ENCODE results near the gene SNX9. TPM values are rescaled to one million over a fixed set of nuclear protein-coding genes. Genes with fewer than 3 reads are reported as not detected.

The SNX9 gene
- total RNA-seq, 4 donors from 2014 or later, result 29.4 to 44.9 (median 33.3) TPM

DNA sequence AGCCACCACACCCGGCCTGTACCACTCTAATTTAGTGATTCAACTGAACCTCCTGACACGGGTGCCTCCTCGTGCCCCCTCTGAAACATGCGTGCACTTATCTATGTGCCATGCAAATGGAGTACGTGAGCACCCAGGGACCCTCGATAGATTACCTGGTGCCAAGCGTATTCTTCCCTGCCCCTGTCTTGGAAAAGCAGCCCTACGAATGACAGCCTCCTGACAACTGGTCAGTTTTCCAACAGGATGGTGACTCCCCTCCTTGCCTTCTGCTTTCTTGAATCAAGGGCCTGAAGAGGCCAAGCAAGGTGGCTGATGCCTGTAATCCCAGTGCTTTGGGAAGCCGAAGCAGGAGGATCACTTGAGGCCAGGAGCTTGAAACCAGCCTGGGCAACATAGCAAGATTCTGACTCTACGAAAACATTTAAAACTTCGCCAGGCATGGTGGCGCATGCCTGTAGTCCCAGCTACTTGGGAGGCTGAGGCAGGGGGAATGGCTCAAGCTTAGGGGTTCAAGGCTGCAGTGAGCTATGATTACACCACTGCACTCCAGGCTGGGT, 133.2 kb downstream of the SNX9 start:
- DNase-seq (no peak), ATAC-seq (no peak)
- peaks cover 0 to 4% (median 0%) of the 10 kb centered on the region in 3 donors for H3K9me3 ChIP-seq
- H3K4me1 ChIP-seq, result peaks cover 9% of the 10 kb centered on the region in 2 donors
- in situ Hi-C loops (cut with MboI; ENCODE audit: low sequenced_read_pairs in 4 of 4), result no loop called here
- H3K27ac ChIP-seq, result no peak overlapping the region
- intact Hi-C loops (cut with DNase I; ENCODE audit: low total_unique reads), result no loop called here
- TF ChIP-seq POLR2A (IDR thresholded peaks at IDR 0.05), result no peak
- TF ChIP-seq, protein P1, sequence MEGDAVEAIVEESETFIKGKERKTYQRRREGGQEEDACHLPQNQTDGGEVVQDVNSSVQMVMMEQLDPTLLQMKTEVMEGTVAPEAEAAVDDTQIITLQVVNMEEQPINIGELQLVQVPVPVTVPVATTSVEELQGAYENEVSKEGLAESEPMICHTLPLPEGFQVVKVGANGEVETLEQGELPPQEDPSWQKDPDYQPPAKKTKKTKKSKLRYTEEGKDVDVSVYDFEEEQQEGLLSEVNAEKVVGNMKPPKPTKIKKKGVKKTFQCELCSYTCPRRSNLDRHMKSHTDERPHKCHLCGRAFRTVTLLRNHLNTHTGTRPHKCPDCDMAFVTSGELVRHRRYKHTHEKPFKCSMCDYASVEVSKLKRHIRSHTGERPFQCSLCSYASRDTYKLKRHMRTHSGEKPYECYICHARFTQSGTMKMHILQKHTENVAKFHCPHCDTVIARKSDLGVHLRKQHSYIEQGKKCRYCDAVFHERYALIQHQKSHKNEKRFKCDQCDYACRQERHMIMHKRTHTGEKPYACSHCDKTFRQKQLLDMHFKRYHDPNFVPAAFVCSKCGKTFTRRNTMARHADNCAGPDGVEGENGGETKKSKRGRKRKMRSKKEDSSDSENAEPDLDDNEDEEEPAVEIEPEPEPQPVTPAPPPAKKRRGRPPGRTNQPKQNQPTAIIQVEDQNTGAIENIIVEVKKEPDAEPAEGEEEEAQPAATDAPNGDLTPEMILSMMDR (IDR thresholded peaks at IDR 0.05 in 4 of 5, conservative IDR thresholded peaks at IDR 0.05 in 1 of 5), result no peak
- H3K27me3 ChIP-seq, result no peaks in the 10 kb centered on the region
- no peak overlapping the region for H3K4me3 ChIP-seq
- H3K36me3 ChIP-seq, result no peaks in the 10 kb centered on the region

DNA sequence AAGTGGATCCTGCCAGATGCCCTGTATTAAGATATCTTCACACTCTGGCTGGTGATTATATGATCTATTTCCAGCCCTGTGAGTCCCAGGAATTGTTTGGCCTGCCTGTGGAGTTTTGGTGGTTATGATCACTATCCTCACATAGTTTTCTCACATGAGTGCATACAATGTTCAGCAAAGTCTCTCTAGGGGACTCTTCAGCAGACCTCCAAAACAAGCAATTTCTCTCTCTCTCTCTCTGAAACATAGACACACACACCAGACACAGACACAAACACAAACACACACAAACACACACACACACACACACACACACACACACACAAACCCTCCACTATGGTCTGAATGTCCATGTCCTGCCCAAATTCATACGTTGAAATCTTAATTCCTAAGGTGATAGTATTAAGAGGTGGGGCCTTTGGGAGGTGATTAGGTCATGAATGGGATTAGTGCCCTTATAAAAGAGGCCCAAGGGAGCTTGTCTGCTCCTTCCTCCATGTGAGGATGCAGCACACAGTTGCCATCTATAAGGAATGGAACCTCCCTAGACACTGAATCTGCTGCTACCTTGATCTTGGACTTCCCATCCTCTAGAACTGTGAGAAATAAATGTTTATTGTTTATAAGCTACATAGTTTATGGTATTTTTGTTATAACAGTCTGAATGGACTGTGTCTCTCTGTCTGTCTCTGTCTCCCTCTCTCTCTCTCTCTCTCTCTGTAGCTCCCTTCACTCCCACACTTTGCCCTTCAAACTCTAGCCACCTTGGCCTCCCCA, 136.6 kb downstream of the SNX9 start:
- DNase-seq, result no peak
- Histone ChIP-seq H3K4me1 (no peaks in the 10 kb centered on the region), H3K36me3 (no peaks in the 10 kb centered on the region), H3K27ac (no peak overlapping the region), H3K27me3 (no peaks in the 10 kb centered on the region), H3K9me3 (peaks cover 0 to 4% (median 0%) of the 10 kb centered on the region in 3 donors), H3K4me3 (no peak overlapping the region)
- intact Hi-C loops (cut with DNase I; ENCODE audit: low total_unique reads) (no loop called here), in situ Hi-C loops (cut with MboI; ENCODE audit: low sequenced_read_pairs in 4 of 4) (no loop called here)
- no peak for ATAC-seq
- TF ChIP-seq POLR2A (IDR thresholded peaks at IDR 0.05), result no peak
- TF ChIP-seq, protein P1 (IDR thresholded peaks at IDR 0.05 in 4 of 5, conservative IDR thresholded peaks at IDR 0.05 in 1 of 5), result no peak

DNA sequence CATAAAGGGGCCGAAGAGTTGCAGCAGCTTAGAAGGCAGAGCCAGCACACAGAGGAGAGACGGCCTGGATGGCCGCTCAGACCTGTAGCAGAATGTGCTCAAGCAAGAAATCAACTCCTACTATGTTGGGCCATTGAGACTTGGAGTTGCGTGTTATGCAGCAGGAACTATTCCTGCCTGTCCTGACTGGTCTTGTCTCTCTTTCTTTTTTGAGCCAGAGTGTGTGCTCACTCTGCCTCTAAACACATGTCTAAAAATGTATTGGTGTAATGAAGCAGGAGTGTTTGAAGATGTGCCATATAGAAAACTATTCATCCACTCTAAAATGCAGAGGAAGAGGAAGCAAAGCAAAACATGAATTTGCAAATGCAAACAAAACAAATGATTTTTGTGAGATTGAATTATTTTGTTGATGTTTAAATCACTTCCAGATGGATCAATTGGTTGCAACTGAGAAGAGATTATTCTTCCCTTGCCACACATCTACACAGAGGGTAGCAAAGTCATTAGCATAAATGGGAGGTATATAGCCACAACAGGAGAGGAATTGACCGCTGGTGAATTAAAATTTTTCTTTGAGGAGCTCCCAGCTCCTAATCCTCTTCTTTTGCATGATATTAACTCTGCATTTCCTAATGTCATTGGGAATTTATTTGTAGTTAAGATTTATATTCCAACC, 138.2 kb downstream of the SNX9 start:
- no peak for ATAC-seq
- Histone ChIP-seq H3K4me3 (no peak overlapping the region), H3K9me3 (peaks cover 0 to 4% (median 0%) of the 10 kb centered on the region in 3 donors), H3K4me1 (no peaks in the 10 kb centered on the region), H3K27me3 (no peaks in the 10 kb centered on the region), H3K36me3 (no peaks in the 10 kb centered on the region), H3K27ac (no peak overlapping the region)
- DNase-seq, result no peak
- in situ Hi-C loops (cut with MboI; ENCODE audit: low sequenced_read_pairs in 4 of 4), result no loop called here
- intact Hi-C loops (cut with DNase I; ENCODE audit: low total_unique reads), result no loop called here
- TF ChIP-seq POLR2A (IDR thresholded peaks at IDR 0.05), result no peak
- TF ChIP-seq, protein P1 (IDR thresholded peaks at IDR 0.05 in 4 of 5, conservative IDR thresholded peaks at IDR 0.05 in 1 of 5), result no peak

DNA sequence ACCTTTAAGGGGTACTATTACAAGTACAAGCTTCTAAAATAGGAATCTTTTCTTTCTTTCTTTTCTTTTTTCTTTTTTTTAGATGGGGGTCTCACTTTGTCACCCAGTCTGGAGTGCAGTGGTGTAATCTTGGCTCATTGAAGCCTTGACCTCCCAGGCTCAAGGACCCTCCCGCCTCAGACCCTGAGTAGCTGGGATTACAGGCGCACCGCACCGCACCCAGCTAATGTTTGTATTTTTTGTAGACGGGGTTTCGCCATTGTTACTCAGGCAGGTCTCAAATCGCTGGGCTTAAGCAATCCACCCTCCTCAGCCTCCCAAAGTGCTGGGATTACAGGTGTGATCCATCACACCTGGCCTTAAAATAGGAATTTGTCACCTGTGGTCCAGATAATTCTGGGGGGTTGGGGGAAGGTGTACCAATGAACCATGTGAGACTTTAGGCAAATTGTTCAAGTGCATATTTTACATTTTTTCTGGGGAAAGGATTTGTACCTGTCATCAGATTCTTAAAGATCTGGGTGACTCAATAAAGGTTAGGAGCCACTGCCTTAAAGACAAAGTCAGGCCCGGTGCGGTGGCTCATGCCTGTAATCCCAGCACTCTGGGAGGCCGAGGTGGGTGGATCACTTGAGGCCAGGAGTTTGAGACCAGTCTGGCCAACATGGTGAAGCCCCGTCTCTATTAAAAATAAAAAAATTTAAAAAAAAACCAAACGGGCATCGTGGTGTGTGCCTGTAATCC, 139.0 kb downstream of the SNX9 start:
- Histone ChIP-seq H3K9me3 (peaks cover 0 to 4% (median 0%) of the 10 kb centered on the region in 3 donors), H3K4me1 (no peaks in the 10 kb centered on the region), H3K27ac (no peak overlapping the region), H3K4me3 (no peak overlapping the region), H3K36me3 (no peaks in the 10 kb centered on the region), H3K27me3 (no peaks in the 10 kb centered on the region)
- TF ChIP-seq, protein P1 (IDR thresholded peaks at IDR 0.05 in 4 of 5, conservative IDR thresholded peaks at IDR 0.05 in 1 of 5), result no peak
- TF ChIP-seq POLR2A (IDR thresholded peaks at IDR 0.05), result no peak
- ATAC-seq (no peak), DNase-seq (no peak)
- in situ Hi-C loops (cut with MboI; ENCODE audit: low sequenced_read_pairs in 4 of 4), result no loop called here
- intact Hi-C loops (cut with DNase I; ENCODE audit: low total_unique reads), result no loop called here
